ENCODE data around the gene SCAPER.

GRCh38 chr15:76668900-76669299 lies 236.2 kb downstream of the SCAPER start:
- TF ChIP-seq EZH2 (IDR thresholded peaks at IDR 0.05) = no peak
- no peak for TF ChIP-seq SRF (IDR thresholded peaks at IDR 0.05; ENCODE audit: low read depth)
- no peak for TF ChIP-seq ZFX (IDR thresholded peaks at IDR 0.05)
- no peak for TF ChIP-seq SP1 (IDR thresholded peaks at IDR 0.05; ENCODE audit: low read depth)
- TF ChIP-seq CTCF (IDR thresholded peaks at IDR 0.05 in 2 of 3, conservative IDR thresholded peaks at IDR 0.05 in 1 of 3; ENCODE audit: borderline replicate concordance in 1 of 3, insufficient read depth in 1 of 3, low read depth in 2 of 3, low read length in 2 of 3) = no peak
- TF ChIP-seq POLR2A (IDR thresholded peaks at IDR 0.05; ENCODE audit: borderline replicate concordance, extremely low read depth, insufficient read depth, insufficient read length) = no peak
- no peak for TF ChIP-seq FOSL1 (IDR thresholded peaks at IDR 0.05; ENCODE audit: low read depth)
- no peak for TF ChIP-seq POLR2AphosphoS5 (IDR thresholded peaks at IDR 0.05; ENCODE audit: low read depth, low read length)
- TF ChIP-seq REST (IDR thresholded peaks at IDR 0.05; ENCODE audit: low read depth) = no peak
- no peak for TF ChIP-seq ATF3 (IDR thresholded peaks at IDR 0.05)
- no peak for TF ChIP-seq EZH2phosphoT487 (IDR thresholded peaks at IDR 0.05; ENCODE audit: borderline replicate concordance)
- no peak for TF ChIP-seq JUND (IDR thresholded peaks at IDR 0.05)

Data from HCT116 (cell line).